Right hindlimb (tissue), 1 donor: ENCODE results near the gene ANKRD13C.
"Not testable (repeated sequence)": the region's sequence is repeated elsewhere in the genome, so short reads cannot be mapped to it uniquely, and the experiment has no call there.

ENCODE experiments used
- DNase-seq: peaks from one replicate; pipeline ENCODE4 v3.0.0-alpha.2; 2018

Gene ANKRD13C

DNA sequence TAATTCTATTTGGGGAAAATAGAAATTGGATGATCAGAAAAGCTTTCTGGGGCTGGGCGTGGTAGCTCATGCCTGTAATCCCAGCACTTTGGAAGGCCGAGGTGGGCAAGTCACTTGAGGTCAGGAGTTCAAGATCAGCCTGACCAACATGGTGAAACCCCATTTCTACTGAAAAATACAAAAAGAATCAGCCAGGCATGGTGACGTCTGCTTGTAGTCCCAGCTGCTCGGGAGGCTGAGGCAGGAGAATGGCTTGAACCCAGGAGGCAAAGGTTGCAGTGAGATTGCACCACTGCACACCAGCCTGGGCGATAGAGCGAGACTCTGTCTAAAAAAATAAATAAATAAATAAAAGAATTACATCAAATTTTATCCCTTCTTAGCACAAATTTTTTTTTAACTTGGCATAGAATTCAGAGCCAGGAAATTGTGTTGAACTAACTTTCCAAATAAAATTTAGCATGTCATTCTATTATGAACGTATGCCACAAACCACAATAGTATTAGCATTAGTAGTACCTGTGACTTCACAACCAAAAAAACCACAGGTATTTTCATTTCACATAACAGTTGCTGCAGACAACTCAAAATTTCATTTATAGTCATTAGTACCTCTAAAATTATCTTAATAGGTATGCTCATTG, 4.5 kb upstream of the ANKRD13C start:
- DNase-seq = no peak

DNA sequence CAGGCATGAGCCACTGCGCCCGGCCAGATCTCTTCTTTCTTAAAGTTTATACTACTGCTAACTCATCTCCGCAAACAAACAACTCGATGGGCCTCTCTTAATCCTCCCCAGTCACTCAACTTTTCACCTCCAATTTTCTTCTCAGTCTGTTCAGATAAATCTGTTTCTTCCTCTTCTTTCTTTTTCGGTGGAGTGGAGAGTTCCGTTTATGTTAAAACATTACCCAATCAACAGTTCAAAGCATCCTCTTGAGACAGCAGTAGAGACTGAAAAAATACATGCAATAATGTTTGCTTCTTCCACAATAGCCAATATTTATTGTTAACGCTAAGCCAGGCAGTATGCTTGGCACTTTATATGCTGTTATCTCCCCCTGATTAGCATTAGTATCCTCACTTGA, 1.4 kb upstream of the ANKRD13C start:
- no peak for DNase-seq

DNA sequence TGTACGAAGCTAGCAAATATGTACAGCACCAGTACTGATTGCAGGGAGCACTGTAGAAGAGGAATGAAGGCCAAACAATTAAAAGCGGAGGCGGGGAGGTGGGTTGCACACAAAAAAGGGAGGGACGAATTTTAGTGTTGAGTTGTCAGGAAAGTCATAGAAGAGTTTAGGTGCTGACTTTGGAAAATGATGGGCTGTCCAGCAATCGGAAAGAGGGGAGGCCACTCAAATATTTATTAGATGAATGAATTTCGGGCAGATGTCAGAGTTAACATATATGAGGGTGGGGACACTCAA, 537 bp upstream of the ANKRD13C start:
- DNase-seq = no peak

DNA sequence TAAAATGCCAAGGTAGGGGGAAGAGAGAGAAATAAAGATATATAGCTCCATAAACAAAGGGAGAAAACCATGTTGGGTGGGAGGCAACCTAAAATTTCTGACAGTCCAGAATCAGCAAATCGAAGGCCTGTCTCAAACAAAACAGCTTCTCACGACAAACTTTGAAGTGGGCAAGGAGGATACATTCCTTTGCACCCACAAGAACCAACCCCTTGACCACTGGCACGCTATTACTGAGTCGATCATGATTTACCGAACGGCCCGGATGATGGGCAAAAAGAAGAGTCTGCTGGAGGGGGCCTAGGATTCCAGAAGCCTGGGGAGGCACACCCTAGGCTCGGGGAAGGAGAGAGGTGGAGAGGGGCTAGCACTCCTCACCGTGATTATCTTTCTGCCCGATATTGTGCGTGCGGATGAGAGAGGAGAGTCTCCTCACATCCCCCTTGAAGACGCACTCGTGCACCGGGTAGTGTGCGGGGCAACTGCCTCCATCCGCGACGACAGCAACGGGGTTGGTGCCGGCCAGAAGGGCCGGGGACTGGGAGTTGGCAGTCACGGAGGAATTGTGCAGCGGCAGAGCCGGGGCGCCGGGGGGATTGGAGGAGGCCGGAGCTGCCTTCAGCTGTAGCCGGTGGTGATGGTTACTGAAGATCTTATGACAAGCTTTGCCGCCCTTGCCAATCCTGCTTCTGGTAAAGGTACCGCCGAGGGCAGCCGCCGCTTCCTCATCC, 756 bp downstream of the ANKRD13C start:
- no peak for DNase-seq

DNA sequence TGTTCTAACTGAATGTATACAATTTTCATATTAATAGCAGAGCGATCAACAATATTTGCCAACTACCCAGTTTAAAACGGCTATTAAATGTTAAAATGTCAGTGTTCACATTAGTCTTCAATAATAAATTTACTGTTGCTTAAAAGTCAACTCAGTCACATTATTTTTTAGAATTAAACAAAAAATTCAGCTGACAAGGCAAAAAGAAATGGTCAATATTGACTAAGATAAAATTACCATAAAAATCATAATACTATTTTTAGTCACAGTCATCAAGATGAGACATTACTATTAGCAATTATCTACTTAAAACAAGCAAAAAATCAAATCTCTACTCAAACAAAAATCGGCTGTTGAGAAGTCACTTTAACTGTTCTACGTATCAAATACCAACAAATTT, 1.5 kb downstream of the ANKRD13C start:
- no peak for DNase-seq

DNA sequence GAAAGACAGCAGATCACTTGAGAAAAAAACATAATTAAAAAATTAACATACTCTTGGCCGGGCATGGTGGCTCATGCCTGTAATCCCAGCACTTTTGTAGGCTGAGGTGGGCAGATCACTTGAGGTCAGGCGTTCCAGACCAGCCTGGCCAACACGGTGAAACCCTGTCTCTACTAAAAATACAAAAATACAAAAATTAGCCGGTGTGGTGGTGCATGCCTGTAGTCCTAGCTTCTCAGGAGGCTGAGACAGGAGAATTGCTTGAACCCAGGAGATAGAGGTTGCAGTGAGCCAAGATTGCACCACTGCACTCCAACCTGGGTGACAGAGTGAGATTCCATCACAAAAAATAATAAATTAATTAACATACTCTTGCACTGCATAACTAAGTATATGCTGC, 4.7 kb downstream of the ANKRD13C start:
- not testable (repeated sequence) for DNase-seq

DNA sequence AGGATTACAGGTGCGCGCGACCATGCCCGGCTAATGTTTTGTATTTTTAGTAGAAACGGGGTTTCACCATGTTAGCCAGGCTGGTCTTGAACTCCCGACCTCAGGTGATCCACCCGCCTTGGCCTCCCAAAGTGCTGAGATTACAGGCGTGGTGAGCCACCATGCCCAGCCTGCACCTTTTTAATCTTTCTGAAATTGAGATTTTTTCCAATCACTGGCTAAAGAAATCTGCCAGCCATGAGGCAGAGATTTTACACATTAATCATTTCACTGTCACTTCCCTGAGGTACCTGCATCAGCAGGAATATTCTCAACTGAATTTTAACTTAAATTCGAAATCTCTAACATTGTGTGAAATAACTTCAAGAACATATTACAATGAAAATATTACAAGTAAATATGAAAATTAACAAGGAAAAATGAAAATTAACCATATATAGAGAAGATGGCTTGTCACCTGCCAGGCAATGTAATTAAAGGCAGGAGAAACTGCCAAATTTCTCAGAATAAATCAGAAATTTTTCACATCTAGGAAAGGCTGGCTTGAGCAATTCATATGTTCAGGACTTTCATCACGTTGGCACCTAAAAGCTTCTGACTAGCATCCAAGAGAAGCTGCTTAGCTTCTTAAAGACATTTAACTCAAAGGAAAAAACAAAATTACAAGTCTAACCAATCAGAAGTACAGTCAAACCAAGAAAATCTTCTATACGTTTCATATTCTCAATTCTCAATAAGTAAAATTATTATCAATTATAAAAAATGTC, 5.9 kb downstream of the ANKRD13C start:
- no peak for DNase-seq

DNA sequence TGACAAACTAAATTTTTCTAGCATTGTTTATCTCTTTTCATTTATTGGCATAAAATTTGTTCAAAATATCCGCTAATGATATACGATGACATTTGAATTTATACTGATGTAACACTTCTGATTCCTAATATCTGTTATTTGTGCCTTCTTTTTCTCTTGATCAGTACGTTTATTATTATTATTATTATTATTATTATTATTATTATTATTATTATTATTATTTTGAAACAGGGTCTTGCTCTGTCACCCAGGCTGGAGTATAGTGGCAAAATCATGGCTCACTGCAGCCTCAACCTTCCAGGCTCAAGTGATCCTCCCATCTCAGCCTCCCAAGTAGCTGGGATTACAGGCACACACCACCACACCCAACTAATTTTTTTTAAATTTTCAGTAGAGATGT, 14.9 kb downstream of the ANKRD13C start:
- not testable (repeated sequence) for DNase-seq

DNA sequence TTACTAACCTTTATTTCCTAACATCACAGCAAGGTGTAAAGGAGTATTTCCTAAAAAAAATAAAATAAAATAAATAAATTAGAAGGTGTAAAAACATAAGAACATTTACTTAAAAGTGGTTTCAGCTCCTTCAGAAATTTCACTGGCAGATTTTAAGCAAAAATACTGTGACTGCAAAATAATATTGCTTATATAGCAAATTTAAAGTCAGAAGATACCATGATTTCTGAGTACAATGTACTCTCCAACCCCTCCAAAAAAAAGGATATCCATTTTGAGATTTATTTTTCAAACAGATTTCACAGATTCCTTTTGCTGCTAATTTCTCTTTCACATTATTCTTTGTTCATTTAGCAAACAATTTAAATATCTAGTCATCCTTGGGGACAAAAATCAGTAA, 18.5 kb downstream of the ANKRD13C start:
- no peak for DNase-seq

DNA sequence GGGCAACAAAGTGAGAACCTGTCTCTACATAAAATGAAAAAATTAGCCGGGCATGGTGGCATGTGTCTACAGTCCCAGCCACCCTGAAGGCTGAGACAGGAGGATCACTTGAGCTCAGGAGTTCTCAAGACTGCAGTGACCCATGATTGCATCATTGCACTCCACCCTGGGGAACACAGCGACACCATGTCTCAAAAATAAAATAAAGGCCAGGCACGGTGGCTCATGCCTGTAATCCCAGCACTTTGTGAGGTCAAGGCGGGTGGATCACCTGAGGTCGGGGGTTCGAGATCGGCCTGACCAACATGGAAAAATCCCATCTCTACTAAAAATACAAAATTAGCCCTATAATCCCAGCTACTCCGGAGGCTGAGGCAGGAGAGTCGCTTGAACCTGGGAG, 20.1 kb downstream of the ANKRD13C start:
- no peak for DNase-seq

DNA sequence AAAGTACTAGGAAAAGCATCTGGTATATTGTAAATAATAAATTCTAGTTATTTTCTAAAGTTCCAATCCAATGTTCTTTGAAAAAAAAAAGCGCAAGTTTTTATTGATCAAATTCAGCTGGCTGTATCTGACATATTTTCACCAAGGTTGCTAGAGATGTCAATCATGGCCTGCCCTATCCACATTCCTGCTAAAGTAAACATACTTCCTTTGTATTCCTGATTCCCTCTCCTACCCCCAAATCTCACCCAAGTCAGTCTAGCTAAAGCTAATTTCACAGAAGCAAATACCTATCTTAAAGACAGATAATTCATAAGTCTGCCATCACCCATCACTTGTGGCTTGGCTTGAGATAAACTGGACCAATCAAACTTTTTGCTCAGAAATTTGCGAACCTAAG, 21.3 kb downstream of the ANKRD13C start:
- no peak for DNase-seq

DNA sequence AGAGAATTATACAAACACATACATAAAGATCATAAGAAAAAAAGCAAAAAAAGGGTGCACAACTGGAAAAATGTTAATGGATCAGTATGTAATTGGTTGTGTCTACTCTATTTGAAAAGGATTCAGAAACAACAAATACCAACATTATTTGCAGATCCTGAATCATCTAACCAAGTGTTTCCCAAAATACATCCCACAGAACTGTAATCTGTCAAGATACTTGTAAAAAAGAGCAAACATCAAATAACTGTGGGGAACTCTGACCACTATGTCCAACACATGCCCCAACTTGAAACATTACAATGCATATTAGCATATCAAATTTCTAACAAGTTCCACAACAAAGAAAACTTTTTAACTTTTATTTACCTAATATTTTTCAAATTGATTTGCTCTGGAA, 22.6 kb downstream of the ANKRD13C start:
- DNase-seq = no peak

DNA sequence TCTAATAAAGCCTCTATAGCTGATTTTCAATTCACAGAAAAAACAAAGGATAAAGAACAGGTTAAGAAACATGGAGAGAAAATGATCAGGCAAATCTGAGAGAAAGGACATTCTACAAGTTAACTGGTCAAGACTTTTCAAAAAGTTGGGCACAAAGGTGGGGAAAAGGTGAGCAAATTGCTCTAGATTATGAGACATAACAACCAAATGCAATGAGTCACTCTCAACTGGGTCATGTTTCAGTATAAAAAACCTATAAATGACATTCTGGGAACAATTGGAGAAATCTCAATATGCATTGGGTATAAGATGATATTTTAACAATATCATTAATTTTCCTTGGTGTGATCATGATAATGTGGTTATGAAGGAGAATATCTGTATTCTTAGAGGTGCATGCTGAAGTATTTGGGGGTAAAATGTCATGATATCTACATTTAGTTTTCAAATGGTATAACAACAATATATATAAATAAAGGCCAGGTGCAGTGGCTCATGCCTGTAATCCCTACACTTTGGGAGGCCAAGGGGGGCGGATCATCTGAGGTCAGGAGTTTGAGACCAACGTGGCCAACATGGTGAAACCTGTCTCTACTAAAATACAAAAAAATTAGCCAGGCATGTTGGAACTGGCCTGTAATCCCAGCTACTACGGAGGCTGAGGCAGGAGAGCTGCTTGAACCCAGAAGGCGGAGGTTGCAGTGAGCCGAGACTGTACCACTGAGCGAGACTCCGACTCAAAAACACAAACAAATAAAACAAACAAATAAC, 27.0 kb downstream of the ANKRD13C start:
- no peak for DNase-seq

DNA sequence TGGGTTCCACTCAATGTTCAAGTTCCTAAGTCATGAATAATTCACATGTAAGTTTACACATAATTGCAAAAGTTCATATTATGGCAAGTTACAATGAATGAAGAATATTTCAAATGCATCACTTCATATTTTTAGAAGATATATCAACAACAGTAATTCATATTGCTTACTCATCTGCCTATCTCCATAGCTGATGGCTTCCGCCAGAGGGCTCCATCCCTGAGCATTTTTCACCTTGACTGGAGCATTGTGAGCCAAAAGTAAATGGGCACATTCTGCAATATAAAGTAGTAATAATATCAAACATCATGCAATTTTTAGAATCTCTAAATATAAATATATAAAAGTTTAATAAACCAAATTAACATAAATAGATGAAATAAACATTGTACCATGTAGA, 29.8 kb downstream of the ANKRD13C start:
- DNase-seq = no peak

DNA sequence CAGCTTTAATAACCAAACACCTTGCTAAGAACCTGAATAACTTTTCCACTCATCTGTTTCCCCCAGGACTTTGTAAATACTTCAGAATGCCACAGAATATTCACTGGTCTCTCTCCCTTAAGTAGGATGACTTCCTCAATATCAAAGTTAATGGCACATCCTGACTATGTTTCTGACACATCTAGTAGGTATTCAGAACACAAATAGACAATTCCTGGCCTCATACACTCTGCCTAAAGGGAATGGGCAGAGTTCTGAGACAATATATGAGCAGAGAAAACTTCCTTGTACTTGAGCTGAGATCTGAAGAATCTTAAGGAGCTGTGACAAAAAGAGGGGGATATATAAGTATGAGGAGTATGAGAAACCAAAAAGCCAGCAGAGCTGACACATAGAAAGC, 34.8 kb downstream of the ANKRD13C start:
- DNase-seq = no peak

DNA sequence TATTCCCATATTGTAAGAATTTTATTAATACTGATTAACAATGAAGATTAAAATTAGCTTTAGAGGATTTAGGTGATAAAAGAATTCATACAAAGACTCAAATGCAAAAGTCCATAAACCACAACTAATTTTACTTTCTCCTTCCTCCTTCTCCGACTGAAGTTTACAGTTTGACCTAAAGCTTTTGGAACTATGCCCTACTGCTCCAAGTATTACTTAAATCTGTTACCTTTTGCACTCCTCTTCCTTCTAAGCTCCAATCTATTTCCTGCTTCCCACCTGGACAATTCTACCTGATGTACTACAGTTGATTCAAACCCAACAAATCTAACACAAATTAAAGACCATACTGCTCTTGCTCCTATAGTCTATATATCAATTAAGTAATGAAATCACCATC, 36.3 kb downstream of the ANKRD13C start:
- DNase-seq = no peak

DNA sequence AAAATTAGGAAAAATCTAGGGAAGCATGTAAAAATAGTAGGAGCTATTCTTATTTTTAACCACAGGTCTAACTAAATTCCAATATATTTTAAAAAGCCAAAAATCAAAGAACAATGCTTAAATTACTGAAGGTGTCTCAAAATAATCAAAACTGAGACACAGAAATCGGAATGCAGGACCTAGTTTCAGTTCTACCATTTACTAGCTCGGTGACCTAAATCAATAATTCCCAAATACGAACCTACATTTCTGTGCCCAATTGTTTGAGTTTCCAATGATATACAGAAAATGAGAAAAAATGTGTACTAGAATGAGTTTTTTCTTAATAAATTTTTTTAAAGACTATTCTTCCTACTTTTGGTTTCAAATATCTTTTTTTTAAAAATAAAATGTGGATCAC, 37.4 kb downstream of the ANKRD13C start:
- no peak for DNase-seq

DNA sequence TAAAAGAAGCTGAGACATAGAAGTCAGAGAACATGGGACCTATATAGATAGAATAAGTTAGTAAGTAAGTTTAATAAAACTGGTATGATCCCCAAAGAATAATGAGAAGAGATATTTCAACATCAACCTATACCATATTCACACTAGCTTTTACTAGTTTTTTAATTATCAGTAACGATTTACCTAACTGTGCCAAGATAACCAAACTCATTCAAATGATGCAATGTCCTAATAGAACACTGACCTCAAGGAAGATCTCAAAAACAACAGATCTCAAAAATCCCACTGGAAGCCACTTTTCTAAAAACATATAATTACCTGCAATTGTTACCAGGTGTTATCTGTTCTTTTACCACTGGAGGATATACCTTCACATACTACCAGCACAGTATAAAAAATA, 38.7 kb downstream of the ANKRD13C start:
- no peak for DNase-seq

DNA sequence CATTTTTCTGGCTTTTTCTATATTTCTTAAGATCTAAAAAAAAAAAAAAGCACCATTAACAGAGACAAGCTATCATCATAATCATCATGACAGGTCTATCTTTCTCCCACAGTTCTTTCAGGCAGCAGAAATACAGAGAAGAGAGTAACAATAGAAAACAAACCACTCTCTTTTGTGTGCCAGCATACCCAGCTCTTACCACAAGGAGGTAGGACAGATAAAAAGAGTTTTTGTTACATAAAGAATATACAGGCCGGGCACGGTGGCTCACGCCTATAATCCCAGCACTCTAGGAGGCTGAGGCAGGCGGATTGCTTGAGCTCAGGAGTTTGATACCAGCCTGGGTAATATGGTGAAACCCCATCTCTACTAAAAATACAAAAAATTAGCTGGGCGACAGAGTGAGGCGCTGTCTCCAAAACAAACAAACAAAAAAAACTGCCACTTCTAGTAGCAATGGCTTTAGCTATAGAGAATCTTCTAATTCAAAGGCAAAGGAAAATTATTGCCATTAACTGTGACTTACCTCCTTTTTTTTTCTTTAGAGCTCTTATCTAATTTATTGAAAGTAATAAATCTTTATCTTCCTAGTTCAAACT, 39.7 kb downstream of the ANKRD13C start:
- DNase-seq = no peak

DNA sequence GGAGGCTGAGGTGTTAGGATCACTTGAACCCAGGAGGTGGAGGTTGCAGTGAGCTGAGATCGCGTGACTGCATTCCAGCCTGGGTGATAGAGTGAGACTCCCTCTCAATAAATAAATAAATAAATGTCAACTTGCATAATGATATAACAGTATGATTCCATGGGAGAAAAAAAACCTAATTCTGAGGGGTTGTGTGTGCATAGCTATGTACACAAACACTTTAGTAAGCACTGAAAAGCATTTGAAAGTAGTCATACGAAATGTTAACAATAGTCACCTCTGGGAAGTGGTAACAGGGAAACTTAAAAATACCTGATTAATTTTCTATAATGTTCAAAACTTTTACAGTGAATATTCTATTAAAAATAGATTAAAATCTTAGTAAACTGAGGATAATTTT, 43.2 kb downstream of the ANKRD13C start:
- no peak for DNase-seq

DNA sequence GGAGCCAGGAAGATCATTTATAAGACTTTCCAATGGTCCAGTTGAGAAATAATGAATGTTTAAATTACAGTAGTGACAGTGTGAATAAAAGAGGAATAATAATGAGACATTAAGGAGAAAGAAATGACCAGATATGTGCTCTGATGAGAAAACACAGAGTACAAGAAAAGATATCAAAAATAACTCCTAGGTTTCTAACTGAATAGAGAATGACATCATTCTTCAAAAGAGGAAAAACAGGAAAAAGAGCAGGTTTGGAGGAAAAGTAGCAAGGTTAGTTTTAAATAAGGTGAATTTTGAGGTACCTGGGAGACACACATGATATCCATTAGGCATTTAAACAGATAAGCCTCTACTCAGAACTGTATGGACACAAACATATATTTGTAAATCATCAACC, 55.0 kb downstream of the ANKRD13C start:
- DNase-seq = no peak

DNA sequence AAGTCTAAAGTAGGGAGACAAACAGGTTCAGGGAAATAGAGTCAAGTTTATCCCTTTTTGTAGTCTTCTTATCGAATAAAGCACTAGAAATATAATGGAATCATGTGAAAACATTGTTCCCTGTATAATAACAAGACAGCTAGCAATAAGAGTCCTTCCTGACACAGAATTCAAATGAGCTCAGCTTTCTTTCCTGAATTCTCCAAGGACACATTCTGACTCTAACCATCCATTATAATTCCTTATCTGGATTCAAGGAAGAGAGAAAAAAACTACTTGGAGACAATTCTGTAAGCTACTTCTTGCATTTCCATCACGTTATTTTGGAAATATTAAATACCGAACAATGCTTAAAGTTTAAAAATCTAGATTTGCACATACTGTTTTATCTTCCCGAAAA, 58.8 kb downstream of the ANKRD13C start:
- no peak for DNase-seq

DNA sequence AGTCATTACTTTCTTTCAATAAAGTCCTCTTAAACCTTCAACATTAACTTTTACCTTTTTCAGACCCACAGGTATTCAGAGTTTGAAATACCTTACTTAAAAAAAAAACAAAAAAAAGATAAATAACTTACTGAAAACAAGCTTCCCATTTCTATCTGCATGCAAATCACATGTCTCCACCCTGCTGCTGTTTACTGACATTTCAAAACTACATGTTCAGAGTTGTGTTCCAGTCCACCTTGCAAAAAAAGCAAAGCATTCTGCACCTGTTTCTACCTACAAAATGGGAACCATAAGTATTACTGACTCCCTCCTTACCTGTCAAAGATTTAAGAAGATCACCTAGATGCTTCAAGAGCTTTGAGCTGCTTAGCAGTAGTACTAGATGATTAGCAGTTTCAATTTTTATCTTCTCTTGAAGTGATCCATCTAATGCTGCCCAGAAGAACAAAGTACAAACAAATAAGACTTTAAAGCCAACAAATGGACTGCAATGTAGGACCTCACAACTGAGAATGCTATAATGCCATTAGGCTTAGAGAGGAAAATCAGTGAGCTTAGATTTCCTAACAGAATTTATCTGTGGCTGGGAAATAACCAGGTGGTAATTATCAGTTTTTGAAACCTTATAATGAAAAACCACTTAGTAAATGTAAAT, 61.2 kb downstream of the ANKRD13C start:
- no peak for DNase-seq
